PC-3 (cell line): Measurements from ENCODE around the gene WNT2B.

Experiments
- CTCF ChIP-seq: fragments of 300-600 bp; sonication (generic); conservative IDR thresholded peaks from 2 replicates; pipeline ENCODE4 v1.5.1; 2017; ENCODE audit warnings: antibody characterized with exemption, low read depth, mild to moderate bottlenecking, low read length
- EZH2phosphoT487 ChIP-seq: fragments of 300-600 bp; sonication (generic); IDR thresholded peaks from 2 replicates; pipeline ENCODE4 v1.6.1; 2018; ENCODE audit warnings: mild to moderate bottlenecking, antibody characterized with exemption, low read length, borderline replicate concordance

GRCh38 chr1:112524251-112524650 lies 15.5 kb downstream of the WNT2B start:
- TF ChIP-seq EZH2phosphoT487, result no peak
- TF ChIP-seq CTCF, result no peak
